IMR-90 (cell line): ENCODE results near the gene LMO1. TPM values are rescaled to one million over a fixed set of nuclear protein-coding genes. Genes with fewer than 3 reads are reported as not detected.

Source experiments
- ATAC-seq: fragments of 200-7000 bp; cut with Tn5 transposase; 2 replicates; pipeline ENCODE4 v1.9.1; 2020; ENCODE audit warnings: low read depth, mild to moderate bottlenecking, moderate library complexity
- BruUV-seq: library from RNA; stranded (reverse); fragments of 400-500 nt; replicated peaks from 2 replicates; lab custom pipeline; 2021; lab: Mats Ljungman, UMichigan
- CTCF ChIA-PET: fragments of 300-600 bp; formaldehyde crosslinking; extraction: SDS; loops from one replicate; lab custom pipeline; 2021; ENCODE audit warnings: antibody characterized with exemption; lab: Yijun Ruan, JAX
- POLR2A ChIA-PET: fragments of 300-600 bp; sonication (Branson Sonifier 250); formaldehyde crosslinking; loops from one replicate; lab custom pipeline; 2022; ENCODE audit warnings: antibody characterized with exemption; ENCODE audit not compliant: unreplicated experiment; lab: Charles Lee
- DNase-seq: peaks from one replicate; pipeline ENCODE4 v3.0.0; 2013
- H2AFZ ChIP-seq: replicated peaks from 2 replicates; pipeline ENCODE3; 2013; ENCODE audit warnings: low read length, mild to moderate bottlenecking; ENCODE audit not compliant: poor library complexity
- H2AK5ac ChIP-seq: 2 replicates; pipeline ENCODE4 v1.6.1; 2013; ENCODE audit warnings: low read depth, low read length, inconsistent platforms
- H2AK9ac ChIP-seq: replicated peaks from 2 replicates; pipeline ENCODE3; 2013; ENCODE audit warnings: mild to moderate bottlenecking, low read depth, low read length, moderate library complexity; ENCODE audit not compliant: poor library complexity
- H2BK120ac ChIP-seq: 2 replicates; pipeline ENCODE4 v1.6.1; 2013; ENCODE audit warnings: low read depth, low read length, inconsistent platforms
- H2BK15ac ChIP-seq: 3 replicates; pipeline ENCODE4 v1.6.1; 2013; ENCODE audit warnings: low read depth, low read length, inconsistent platforms
- H2BK20ac ChIP-seq: 2 replicates; pipeline ENCODE4 v1.6.1; 2013; ENCODE audit warnings: low read depth, mild to moderate bottlenecking, inconsistent platforms, low read length, moderate library complexity
- H2BK5ac ChIP-seq: 2 replicates; pipeline ENCODE4 v1.6.1; 2013; ENCODE audit warnings: mild to moderate bottlenecking, low read depth, low read length, inconsistent platforms; ENCODE audit not compliant: poor library complexity, severe bottlenecking
- H3K14ac ChIP-seq: replicated peaks from 2 replicates; pipeline ENCODE4 v1.6.1; 2013; ENCODE audit warnings: low read depth, low read length, inconsistent platforms
- H3K18ac ChIP-seq: 2 replicates; pipeline ENCODE4 v1.6.1; 2013; ENCODE audit warnings: low read depth, low read length, control low read depth
- H3K23ac ChIP-seq: 2 replicates; pipeline ENCODE4 v1.6.1; 2013; ENCODE audit warnings: low read depth, low read length, inconsistent platforms
- H3K27ac ChIP-seq: 2 replicates; pipeline ENCODE4 v1.5.1; 2013; ENCODE audit warnings: mild to moderate bottlenecking, control low read depth, low read length; ENCODE audit not compliant: insufficient read depth
- H3K27me3 ChIP-seq: 2 replicates; pipeline ENCODE4 v1.6.1; 2013; ENCODE audit warnings: low read length; ENCODE audit not compliant: control insufficient read depth, insufficient read depth
- H3K36me3 ChIP-seq: 2 replicates; pipeline ENCODE4 v1.6.1; 2013; ENCODE audit warnings: low read length, mixed read lengths; ENCODE audit not compliant: control insufficient read depth, insufficient read depth
- H3K4ac ChIP-seq: 2 replicates; pipeline ENCODE4 v1.6.1; 2013; ENCODE audit warnings: low read depth, low read length, inconsistent platforms
- H3K4me1 ChIP-seq: 2 replicates; pipeline ENCODE4 v1.6.1; 2013; ENCODE audit warnings: low read length, mixed read lengths; ENCODE audit not compliant: control insufficient read depth, insufficient read depth
- H3K4me2 ChIP-seq: 2 replicates; pipeline ENCODE4 v1.6.1; 2013; ENCODE audit warnings: low read depth, mild to moderate bottlenecking, control low read depth, low read length, moderate library complexity
- H3K4me3 ChIP-seq: 2 replicates; pipeline ENCODE4 v1.5.1; 2013; ENCODE audit warnings: low read depth, mild to moderate bottlenecking, control low read depth, low read length, moderate library complexity; ENCODE audit not compliant: insufficient read depth
- H3K56ac ChIP-seq: 2 replicates; pipeline ENCODE4 v1.6.1; 2013; ENCODE audit warnings: low read length, inconsistent platforms; ENCODE audit not compliant: insufficient read depth; ENCODE audit errors: extremely low read depth
- H3K79me1 ChIP-seq, 2 experiments: 2 replicates each; pipeline ENCODE4 v1.6.1; 2013; ENCODE audit warnings: low read length in 2 of 2, inconsistent platforms in 1 of 2, low read depth in 1 of 2
- H3K9ac ChIP-seq: 2 replicates; pipeline ENCODE4 v1.6.1; 2013; ENCODE audit warnings: low read depth, low read length, control low read depth
- H3K9me1 ChIP-seq: 2 replicates; pipeline ENCODE4 v1.6.1; 2013; ENCODE audit warnings: low read length, inconsistent platforms; ENCODE audit not compliant: insufficient read depth
- H3K9me3 ChIP-seq: 2 replicates; pipeline ENCODE4 v1.6.1; 2013; ENCODE audit warnings: low read length; ENCODE audit not compliant: control insufficient read depth, insufficient read depth
- H4K20me1 ChIP-seq: 2 replicates; pipeline ENCODE4 v1.6.1; 2013; ENCODE audit warnings: low read length, inconsistent platforms; ENCODE audit not compliant: insufficient read depth
- H4K5ac ChIP-seq: 2 replicates; pipeline ENCODE4 v1.6.1; 2013; ENCODE audit warnings: mild to moderate bottlenecking, low read depth, low read length, control low read depth
- H4K8ac ChIP-seq, 2 experiments: 2 replicates each; pipeline ENCODE4 v1.6.1; 2013; ENCODE audit warnings: low read depth in 2 of 2, low read length in 2 of 2, control low read depth in 1 of 2, inconsistent platforms in 1 of 2
- H4K91ac ChIP-seq: 2 replicates; pipeline ENCODE4 v1.6.1; 2013; ENCODE audit warnings: low read depth, low read length, inconsistent platforms; ENCODE audit not compliant: insufficient read depth
- CHD1 ChIP-seq: IDR thresholded peaks from 2 replicates; pipeline ENCODE4 v1.6.1; 2012; ENCODE audit warnings: low read depth, low read length, improper control_type of control experiment
- CTCF ChIP-seq: conservative IDR thresholded peaks from 2 replicates; pipeline ENCODE4 v1.5.1; 2012; ENCODE audit warnings: mild to moderate bottlenecking, low read depth, low read length, improper control_type of control experiment
- NFE2L2 ChIP-seq: fragments of 150-350 bp; IDR thresholded peaks from 2 replicates; pipeline ENCODE4 v1.6.1; 2016; ENCODE audit warnings: low read depth, mild to moderate bottlenecking, low read length
- RCOR1 ChIP-seq: IDR thresholded peaks from 2 replicates; pipeline ENCODE4 v1.6.1; 2012; ENCODE audit warnings: mild to moderate bottlenecking, low read length, improper control_type of control experiment; ENCODE audit not compliant: insufficient replicate concordance
- WGBS, 2 experiments: methylation state at CpG; one replicate each; pipeline versions ENCODE4 v1.1.5 to v1.1.7; 2013; ENCODE audit warnings: missing lambda C conversion rate in 2 of 2; ENCODE audit not compliant: insufficient read length in 1 of 2; ENCODE audit errors: extremely low coverage in 2 of 2; 5-methylcytosine and 5-hydroxymethylcytosine counted together
- dilution Hi-C: fragments of 300-500 bp; cut with HindIII; formaldehyde crosslinking; loops from one replicate; pipeline ENCODE4 v1.14.3; 2018; ENCODE audit warnings: low sequenced_read_pairs; ENCODE audit not compliant: unreplicated experiment
- in situ Hi-C: fragments of 300-500 bp; cut with MboI; formaldehyde crosslinking; loops from 3 replicates; pipeline ENCODE4 v1.14.3; 2019; ENCODE audit warnings: low sequenced_read_pairs, inconsistent platforms, mixed read lengths
- intact Hi-C: fragments of 100-400 bp; cut with micrococcal nuclease; formaldehyde crosslinking; loops from 2 replicates; pipeline ENCODE4 v1.10.0; 2022
- polyA plus RNA-seq, 3 experiments: library from polyadenylated mRNA; depleted of rRNA; stranded (reverse); fragments of >200 nt; gene quantifications; 2 replicates each; pipeline ENCODE4 v1.2.3, GENCODE V29; 2012; ENCODE audit warnings: low replicate concordance in 1 of 3
- total RNA-seq: library from RNA; depleted of rRNA; stranded (reverse); fragments of >200 nt; gene quantifications from 2 replicates; pipeline ENCODE4 v1.2.3, GENCODE V29; 2012

The LMO1 gene
- total and polyA plus RNA-seq, 2 of the 4 experiments (the other 2 are of a cell fraction), result not detected

DNA sequence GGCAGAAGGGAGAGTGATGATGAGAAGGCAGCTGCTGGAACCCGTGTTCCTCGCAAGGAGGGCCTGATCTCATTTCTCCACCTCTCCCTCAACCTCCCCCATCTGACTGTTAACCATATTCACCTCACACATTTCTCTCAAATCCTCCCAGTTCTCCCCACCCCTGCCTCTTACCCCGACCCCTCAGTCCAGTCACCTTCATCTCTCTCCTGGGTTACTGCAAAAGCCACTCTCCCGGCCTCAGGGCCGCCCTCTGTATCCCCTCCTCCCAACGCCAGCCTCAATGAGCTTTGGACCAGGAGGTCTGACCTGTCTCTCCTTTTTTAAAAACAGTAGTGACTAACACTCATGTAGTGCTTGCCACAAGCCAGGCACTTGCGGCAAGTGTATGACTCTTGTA is 29.5 kb upstream of the LMO1 start:
- no peaks in the 10 kb centered on the region for H3K9me3 ChIP-seq
- ChIA-PET POLR2A (no interaction called here), CTCF (no interaction called here)
- no peak overlapping the region for H4K8ac ChIP-seq
- WGBS, 2 experiments, result 40% methylated on average over 1 of the region's 7 CpGs; no CpG with 5 or more reads in 1 of the 2 experiments
- H3K14ac ChIP-seq, result no peak overlapping the region
- no peak overlapping the region for H4K5ac ChIP-seq
- in situ Hi-C loops, result no loop called here
- TF ChIP-seq RCOR1 (no peak), NFE2L2 (no peak), CTCF (no peak), CHD1 (no peak)
- no peak overlapping the region for H2BK20ac ChIP-seq
- no peak overlapping the region for H3K18ac ChIP-seq
- intact Hi-C loops, result no loop called here
- ATAC-seq (no peak), DNase-seq (no peak)
- no peak overlapping the region for H2AK9ac ChIP-seq
- no peaks in the 10 kb centered on the region for H3K4me1 ChIP-seq
- no peak overlapping the region for H3K56ac ChIP-seq
- no peak overlapping the region for H2AFZ ChIP-seq
- no peak overlapping the region for H3K9ac ChIP-seq
- no peak overlapping the region for H3K27ac ChIP-seq
- H3K36me3 ChIP-seq, result no peaks in the 10 kb centered on the region
- no peak overlapping the region for H2BK15ac ChIP-seq
- no peak overlapping the region for H3K4me3 ChIP-seq
- no peak overlapping the region for H2AK5ac ChIP-seq
- H4K20me1 ChIP-seq, result no peaks in the 10 kb centered on the region
- no peak overlapping the region for H2BK5ac ChIP-seq
- H3K27me3 ChIP-seq, result peaks cover 21% of the 10 kb centered on the region
- no peak overlapping the region for H4K91ac ChIP-seq
- no peaks in the 10 kb centered on the region for H3K79me1 ChIP-seq
- H3K4ac ChIP-seq, result no peak overlapping the region
- dilution Hi-C loops, result no loop called here
- H3K23ac ChIP-seq, result no peak overlapping the region
- BruUV-seq, result no TSS peak
- no peaks in the 10 kb centered on the region for H3K9me1 ChIP-seq
- no peak overlapping the region for H2BK120ac ChIP-seq
- H3K4me2 ChIP-seq, result no peak overlapping the region
